K562 (cell line): ENCODE results near the gene TRPM2.

Experiments used
- CTCF ChIP-seq, 3 experiments: IDR thresholded peaks in 2 of 3; conservative IDR thresholded peaks in 1 of 3; 2 replicates each; pipeline ENCODE4 v1.5.1; 2011 to 2012; ENCODE audit warnings: low read length in 3 of 3, mild to moderate bottlenecking in 3 of 3, control low read depth in 2 of 3, improper control_type of control experiment in 1 of 3, inconsistent platforms in 1 of 3, low read depth in 1 of 3, mixed read lengths in 1 of 3, moderate library complexity in 1 of 3; ENCODE audit not compliant: insufficient read depth in 2 of 3
- E2F1 ChIP-seq: sonication (generic); formaldehyde crosslinking; IDR thresholded peaks from 2 replicates; pipeline ENCODE4 v1.8.1; 2023; ENCODE audit warnings: mild to moderate bottlenecking, missing genetic modification reagents, moderate library complexity
- GABPB1 ChIP-seq: sonication (generic); formaldehyde crosslinking; IDR thresholded peaks from 2 replicates; pipeline ENCODE4 v1.8.0; 2022; ENCODE audit warnings: mild to moderate bottlenecking, missing genetic modification reagents
- JUND ChIP-seq, 2 experiments: IDR thresholded peaks; 2 replicates in 1 of 2; 3 replicates in 1 of 2; pipeline ENCODE4 v1.6.1; 2011; ENCODE audit warnings: borderline replicate concordance in 2 of 2, low read depth in 2 of 2, low read length in 2 of 2, improper control_type of control experiment in 1 of 2, missing biosample characterization in 1 of 2, missing genetic modification characterization in 1 of 2, missing genetic modification reagents in 1 of 2
- MXI1 ChIP-seq: IDR thresholded peaks from 2 replicates; pipeline ENCODE4 v1.6.1; 2011; ENCODE audit warnings: low read depth, mild to moderate bottlenecking, improper control_type of control experiment, low read length
- POLR2AphosphoS5 ChIP-seq: IDR thresholded peaks from 2 replicates; pipeline ENCODE4 v1.6.1; 2011; ENCODE audit warnings: mild to moderate bottlenecking, low read depth, low read length, moderate library complexity; ENCODE audit not compliant: control insufficient read depth, insufficient read depth
- U2AF2 ChIP-seq: fragments of 200-400 bp; formaldehyde crosslinking; optimal IDR thresholded peaks from 2 replicates; pipeline ENCODE3; 2017; ENCODE audit warnings: low read depth, mild to moderate bottlenecking, low read length

- TF ChIP-seq POLR2AphosphoS5 (no peak), CTCF (IDR thresholded peaks at IDR 0.05 in 2 of 3, conservative IDR thresholded peaks at IDR 0.05 in 1 of 3; ENCODE audit: insufficient read depth in 2 of 3, low read depth in 1 of 3, low read length in 3 of 3) (no peak), U2AF2 (no peak), JUND (IDR thresholded peaks at IDR 0.05; ENCODE audit: borderline replicate concordance, low read depth, low read length) (no peak), JUND (tag; IDR thresholded peaks at IDR 0.05; ENCODE audit: borderline replicate concordance, low read depth, low read length) (no peak), E2F1 (CRISPR knock-in tag) (no peak), MXI1 (no peak), GABPB1 (CRISPR knock-in tag) (no peak)
Measured at GRCh38 chr21:44456915-44457736, 103.7 kb downstream of the TRPM2 start.
